Lower leg skin (tissue), 3 donors: Measurements from ENCODE around the gene DUSP8.

Experiments
- POLR2A ChIP-seq, 2 donors: fragments of 450-650 bp; IDR thresholded peaks; one replicate each; pipeline ENCODE4 v1.6.1; 2016 to 2017; ENCODE audit warnings: antibody characterized with exemption in 2 of 2, mild to moderate bottlenecking in 1 of 2, moderate library complexity in 1 of 2
- TF ChIP-seq, protein P1 (sequence below), 3 donors: fragments of 450-650 bp; IDR thresholded peaks; one replicate each; pipeline ENCODE4 v1.5.1; 2016; ENCODE audit warnings: antibody characterized with exemption in 3 of 3, mild to moderate bottlenecking in 3 of 3, moderate library complexity in 2 of 3

- TF ChIP-seq, protein P1, sequence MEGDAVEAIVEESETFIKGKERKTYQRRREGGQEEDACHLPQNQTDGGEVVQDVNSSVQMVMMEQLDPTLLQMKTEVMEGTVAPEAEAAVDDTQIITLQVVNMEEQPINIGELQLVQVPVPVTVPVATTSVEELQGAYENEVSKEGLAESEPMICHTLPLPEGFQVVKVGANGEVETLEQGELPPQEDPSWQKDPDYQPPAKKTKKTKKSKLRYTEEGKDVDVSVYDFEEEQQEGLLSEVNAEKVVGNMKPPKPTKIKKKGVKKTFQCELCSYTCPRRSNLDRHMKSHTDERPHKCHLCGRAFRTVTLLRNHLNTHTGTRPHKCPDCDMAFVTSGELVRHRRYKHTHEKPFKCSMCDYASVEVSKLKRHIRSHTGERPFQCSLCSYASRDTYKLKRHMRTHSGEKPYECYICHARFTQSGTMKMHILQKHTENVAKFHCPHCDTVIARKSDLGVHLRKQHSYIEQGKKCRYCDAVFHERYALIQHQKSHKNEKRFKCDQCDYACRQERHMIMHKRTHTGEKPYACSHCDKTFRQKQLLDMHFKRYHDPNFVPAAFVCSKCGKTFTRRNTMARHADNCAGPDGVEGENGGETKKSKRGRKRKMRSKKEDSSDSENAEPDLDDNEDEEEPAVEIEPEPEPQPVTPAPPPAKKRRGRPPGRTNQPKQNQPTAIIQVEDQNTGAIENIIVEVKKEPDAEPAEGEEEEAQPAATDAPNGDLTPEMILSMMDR (IDR thresholded peaks at IDR 0.05), result no peak
- no peak for TF ChIP-seq POLR2A (IDR thresholded peaks at IDR 0.05)
Measured at GRCh38 chr11:1523779-1524178, 48.3 kb downstream of the DUSP8 start.
